Middle frontal gyrus (tissue), 1 donor: ENCODE data around the gene PPT1.
"Not testable (repeated sequence)": the region's sequence is repeated elsewhere in the genome, so short reads cannot be mapped to it uniquely, and the experiment has no call there.

Source experiments
- DNase-seq: peaks from one replicate; pipeline ENCODE4 v3.0.0-alpha.2; 2015; ENCODE audit warnings: low spot score; ENCODE audit errors: extremely low spot score

The PPT1 gene

GRCh38 chr1:40057310-40058030 lies 39.6 kb downstream of the PPT1 start:
- no peak for DNase-seq

GRCh38 chr1:40056519-40057309 lies 40.3 kb downstream of the PPT1 start:
- no peak for DNase-seq

GRCh38 chr1:40053138-40053887 lies 43.7 kb downstream of the PPT1 start:
- DNase-seq = no peak

GRCh38 chr1:40050863-40051262 lies 46.2 kb downstream of the PPT1 start:
- DNase-seq = no peak

GRCh38 chr1:40049725-40050124 lies 47.3 kb downstream of the PPT1 start:
- DNase-seq = no peak

GRCh38 chr1:40047769-40048168 lies 49.3 kb downstream of the PPT1 start:
- DNase-seq = no peak

- no peak for DNase-seq
Measured at GRCh38 chr1:40047276-40047675, 49.8 kb downstream of the PPT1 start.

- DNase-seq = no peak
Measured at GRCh38 chr1:40045766-40046165, 51.3 kb downstream of the PPT1 start.

- DNase-seq = no peak
Measured at GRCh38 chr1:40045182-40045581, 51.9 kb downstream of the PPT1 start.

- no peak for DNase-seq
Measured at GRCh38 chr1:40044110-40044509, 52.9 kb downstream of the PPT1 start.

- DNase-seq = no peak
Measured at GRCh38 chr1:40042341-40042740, 54.7 kb downstream of the PPT1 start.

GRCh38 chr1:40041466-40041838 lies 55.6 kb downstream of the PPT1 start:
- DNase-seq = no peak

GRCh38 chr1:40040511-40041465 lies 56.3 kb downstream of the PPT1 start, which contains the start of gene CAP1:
TSS of gene CAP1 (plus strand) at chr1:40040729. CDS start at chr1:40059347, 18,618 bp downstream.
- DNase-seq = peak; percentile 99

GRCh38 chr1:40039757-40040510 lies 57.1 kb downstream of the PPT1 start:
- DNase-seq = no peak

GRCh38 chr1:40039245-40039756 lies 57.8 kb downstream of the PPT1 start:
- no peak for DNase-seq

GRCh38 chr1:40038697-40039096 lies 58.4 kb downstream of the PPT1 start:
- no peak for DNase-seq

GRCh38 chr1:40037254-40037653 lies 59.8 kb downstream of the PPT1 start:
- DNase-seq = not testable (repeated sequence)

- no peak for DNase-seq
Measured at GRCh38 chr1:40036574-40036973, 60.5 kb downstream of the PPT1 start.

GRCh38 chr1:40034869-40035268 lies 62.2 kb downstream of the PPT1 start:
- DNase-seq = no peak
